Transverse colon (tissue), 4 donors: Measurements from ENCODE around the gene DNAJC1. TPM values are rescaled to one million over a fixed set of nuclear protein-coding genes. Genes with fewer than 3 reads are reported as not detected.

Source experiments
- DNase-seq: peaks from one replicate; pipeline ENCODE4 v3.0.0-alpha.2; 2019
- H3K27ac ChIP-seq, 4 donors: fragments of 200-600 bp; sonication (generic); 2 replicates each; pipeline ENCODE4 v1.5.1; 2016 to 2018; ENCODE audit warnings: inconsistent platforms in 4 of 4
- H3K27me3 ChIP-seq: fragments of 200-600 bp; sonication (generic); 2 replicates; pipeline ENCODE4 v1.5.1; 2017; ENCODE audit warnings: inconsistent platforms
- H3K36me3 ChIP-seq, 4 donors: fragments of 200-600 bp; sonication (generic); 2 replicates each; pipeline ENCODE4 v1.5.1; 2017 to 2019; ENCODE audit warnings: inconsistent platforms in 4 of 4
- H3K4me1 ChIP-seq, 4 donors: fragments of 200-600 bp; sonication (generic); 2 replicates each; pipeline ENCODE4 v1.5.1; 2017 to 2020; ENCODE audit warnings: inconsistent platforms in 4 of 4
- H3K4me3 ChIP-seq, 4 donors: fragments of 200-600 bp; sonication (generic); 1 replicate in 1 of 4; 2 replicates in 3 of 4; pipeline versions ENCODE4 v1.5.1 to v1.6.1; 2017 to 2019; ENCODE audit warnings: inconsistent platforms in 4 of 4
- H3K9me3 ChIP-seq, 2 donors: fragments of 200-600 bp; sonication (generic); 2 replicates each; pipeline ENCODE4 v1.5.1; 2017 to 2019; ENCODE audit warnings: inconsistent platforms in 2 of 2
- EP300 ChIP-seq: sonication (generic); formaldehyde crosslinking; IDR thresholded peaks from one replicate; pipeline ENCODE4 v1.6.1; 2017; ENCODE audit warnings: antibody characterized with exemption, low read depth
- POLR2A ChIP-seq: fragments of 450-650 bp; IDR thresholded peaks from one replicate; pipeline ENCODE4 v1.6.1; 2016; ENCODE audit warnings: antibody characterized with exemption, mild to moderate bottlenecking, moderate library complexity
- POLR2AphosphoS5 ChIP-seq, 3 donors: sonication (generic); formaldehyde crosslinking; IDR thresholded peaks; one replicate each; pipeline ENCODE4 v1.6.1; 2016; ENCODE audit warnings: antibody characterized with exemption in 3 of 3
- WGBS, 2 donors: methylation state at CpG; one replicate each; pipeline ENCODE4 v1.1.5; 2018; ENCODE audit warnings: low coverage in 1 of 2; 5-methylcytosine and 5-hydroxymethylcytosine counted together
- in situ Hi-C, 4 donors: fragments of 200-750 bp; cut with MboI; loops; one replicate each; pipeline versions ENCODE4 v1.15.0 to v1.15.1; 2017; ENCODE audit warnings: low sequenced_read_pairs in 3 of 4, low pct_ligation_motif_present in 1 of 4, low pct_unique_long_range_greater_than_20kb in 1 of 4
- intact Hi-C: fragments of 100-400 bp; cut with DNase I; formaldehyde crosslinking; loops from one replicate; pipeline ENCODE4 v1.15.1; 2023; ENCODE audit warnings: low total_unique reads
- total RNA-seq, 4 donors: library from RNA; depleted of rRNA; stranded (reverse); fragments of >200 nt; gene quantifications; one replicate each; pipeline ENCODE4 v1.1.0, GENCODE V29; 2016
- TF ChIP-seq, protein P1 (sequence below), 5 experiments: fragments of 200-600 bp in 3 of 5; fragments of 450-650 bp in 2 of 5; sonication (generic) in 3 of 5; IDR thresholded peaks; 1 replicate in 2 of 5; 2 replicates in 3 of 5; pipeline ENCODE4 v1.5.1; 2016 to 2017; ENCODE audit warnings: antibody characterized with exemption in 5 of 5, inconsistent platforms in 3 of 5, mild to moderate bottlenecking in 2 of 5, moderate library complexity in 1 of 5

Gene DNAJC1
- total RNA-seq, 4 donors from 2014 or later = 18.5 to 71.7 (median 48.4) TPM

DNA sequence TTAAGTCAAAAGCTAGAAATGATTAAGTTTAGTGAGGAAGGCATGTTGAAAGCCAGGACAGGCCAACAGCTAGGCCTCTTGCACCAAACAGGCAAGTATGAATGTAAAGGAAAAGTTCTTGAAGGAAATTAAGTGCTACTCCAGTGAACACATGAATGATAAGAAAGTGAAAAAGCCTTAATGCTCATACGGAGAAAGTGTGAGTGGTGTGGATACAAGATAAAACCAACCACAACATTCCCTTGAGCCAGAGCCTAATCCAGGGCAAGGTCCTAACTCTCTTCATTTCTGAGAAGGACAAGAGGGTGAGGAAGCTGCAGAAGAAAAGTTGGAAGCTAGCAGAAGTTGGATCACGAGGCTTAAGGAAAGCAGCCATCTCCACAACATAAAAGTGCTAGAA lies 53.0 kb downstream of the DNAJC1 start:
- no peak overlapping the region for H3K27ac ChIP-seq
- TF ChIP-seq POLR2A (no peak), EP300 (no peak), POLR2AphosphoS5 (IDR thresholded peaks at IDR 0.05) (no peak)
- TF ChIP-seq, protein P1, sequence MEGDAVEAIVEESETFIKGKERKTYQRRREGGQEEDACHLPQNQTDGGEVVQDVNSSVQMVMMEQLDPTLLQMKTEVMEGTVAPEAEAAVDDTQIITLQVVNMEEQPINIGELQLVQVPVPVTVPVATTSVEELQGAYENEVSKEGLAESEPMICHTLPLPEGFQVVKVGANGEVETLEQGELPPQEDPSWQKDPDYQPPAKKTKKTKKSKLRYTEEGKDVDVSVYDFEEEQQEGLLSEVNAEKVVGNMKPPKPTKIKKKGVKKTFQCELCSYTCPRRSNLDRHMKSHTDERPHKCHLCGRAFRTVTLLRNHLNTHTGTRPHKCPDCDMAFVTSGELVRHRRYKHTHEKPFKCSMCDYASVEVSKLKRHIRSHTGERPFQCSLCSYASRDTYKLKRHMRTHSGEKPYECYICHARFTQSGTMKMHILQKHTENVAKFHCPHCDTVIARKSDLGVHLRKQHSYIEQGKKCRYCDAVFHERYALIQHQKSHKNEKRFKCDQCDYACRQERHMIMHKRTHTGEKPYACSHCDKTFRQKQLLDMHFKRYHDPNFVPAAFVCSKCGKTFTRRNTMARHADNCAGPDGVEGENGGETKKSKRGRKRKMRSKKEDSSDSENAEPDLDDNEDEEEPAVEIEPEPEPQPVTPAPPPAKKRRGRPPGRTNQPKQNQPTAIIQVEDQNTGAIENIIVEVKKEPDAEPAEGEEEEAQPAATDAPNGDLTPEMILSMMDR (IDR thresholded peaks at IDR 0.05) = no peak
- H3K4me3 ChIP-seq = no peak overlapping the region
- intact Hi-C loops (no loop called here), in situ Hi-C loops (loop anchor here in 3 of 4 donors (25.0 kb wide), 1 partner anchor 463 kb away; no protein-coding TSS in a partner anchor)
- no peaks in the 10 kb centered on the region for H3K36me3 ChIP-seq
- peaks cover 0 to 3% (median 0%) of the 10 kb centered on the region in 4 donors for H3K4me1 ChIP-seq
- no peak for DNase-seq
- H3K27me3 ChIP-seq = no peaks in the 10 kb centered on the region
- WGBS, 2 donors = 63 to 80% methylated on average over 1 to 2 of the region's 2 CpGs
- no peaks in the 10 kb centered on the region for H3K9me3 ChIP-seq

DNA sequence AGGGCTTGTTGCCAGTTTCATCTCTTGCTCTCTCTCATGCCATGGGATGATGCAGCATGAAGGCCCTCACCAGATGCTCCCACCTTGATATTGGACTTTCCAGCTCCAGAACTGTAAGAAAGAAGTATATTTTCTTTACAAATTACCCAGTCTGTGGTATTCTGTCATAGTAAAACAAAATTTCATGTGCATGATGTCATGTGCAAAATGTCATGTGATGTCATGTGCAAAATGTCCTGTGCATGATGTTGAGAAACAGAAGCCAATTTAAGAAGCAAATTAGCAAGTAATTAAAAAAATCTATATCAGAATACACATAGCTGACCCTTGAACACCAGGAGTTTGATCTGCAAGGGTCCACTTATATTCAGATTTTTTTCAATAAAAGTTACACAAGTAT lies 56.6 kb downstream of the DNAJC1 start:
- intact Hi-C loops = no loop called here
- in situ Hi-C loops = loop anchor here in 1 of 4 donors (25.0 kb wide), 1 partner anchor 460 kb away; no protein-coding TSS in a partner anchor
- H3K4me3 ChIP-seq = no peak overlapping the region

DNA sequence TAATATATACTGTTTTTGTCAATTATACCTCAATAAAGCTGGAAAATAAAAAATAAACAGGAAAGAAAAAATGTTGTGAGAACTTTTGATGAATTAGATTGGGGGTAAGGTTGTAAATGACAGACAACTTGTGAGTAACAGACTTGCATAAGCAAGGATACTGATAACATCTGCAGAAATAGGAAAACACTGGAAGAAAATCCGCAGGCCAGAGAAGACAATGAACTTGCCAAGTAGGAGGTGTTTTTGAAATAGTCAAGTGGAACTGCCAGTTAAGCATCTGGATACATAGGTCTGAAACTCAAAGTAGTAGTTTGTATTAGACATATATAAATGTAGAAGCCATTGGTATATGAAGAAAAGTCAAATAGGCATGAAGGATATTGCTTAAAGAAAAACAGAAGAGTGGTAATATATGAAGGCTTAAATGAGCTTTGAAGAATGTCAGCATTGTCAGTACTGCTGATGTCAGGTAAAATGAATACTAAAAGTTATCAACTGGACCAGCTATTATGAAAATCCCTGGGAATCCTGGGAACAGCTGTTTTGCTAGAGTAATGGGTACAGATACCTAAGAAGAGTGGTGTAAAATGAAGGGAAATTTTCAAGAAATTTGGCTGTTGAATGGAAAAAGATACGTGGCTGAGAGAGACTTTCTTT lies 58.7 kb downstream of the DNAJC1 start:
- H3K36me3 ChIP-seq = no peaks in the 10 kb centered on the region
- H3K27me3 ChIP-seq = no peaks in the 10 kb centered on the region
- WGBS, 2 donors = 63 to 79% methylated on average over 2 of the region's 2 CpGs
- in situ Hi-C loops (loop anchor here in 1 of 4 donors (25.0 kb wide), 1 partner anchor 458 kb away; no protein-coding TSS in a partner anchor), intact Hi-C loops (no loop called here)
- H3K4me1 ChIP-seq = peaks cover 0 to 6% (median 0%) of the 10 kb centered on the region in 4 donors
- TF ChIP-seq POLR2A = no peak
- TF ChIP-seq, protein P1 (IDR thresholded peaks at IDR 0.05) = no peak
- DNase-seq = no peak
- H3K27ac ChIP-seq = no peak overlapping the region
- H3K4me3 ChIP-seq = no peak overlapping the region
- no peaks in the 10 kb centered on the region for H3K9me3 ChIP-seq

More for the DNA sequence above, 56.6 kb downstream of the DNAJC1 start:
- H3K9me3 ChIP-seq = no peaks in the 10 kb centered on the region
- no peak overlapping the region for H3K27ac ChIP-seq
- H3K4me1 ChIP-seq = peaks cover 0 to 6% (median 0%) of the 10 kb centered on the region in 4 donors
- TF ChIP-seq POLR2A (no peak), EP300 (no peak), POLR2AphosphoS5 (IDR thresholded peaks at IDR 0.05) (no peak)
- TF ChIP-seq, protein P1 (IDR thresholded peaks at IDR 0.05) = no peak
- DNase-seq = no peak
- no peaks in the 10 kb centered on the region for H3K27me3 ChIP-seq
- H3K36me3 ChIP-seq = no peaks in the 10 kb centered on the region

DNA sequence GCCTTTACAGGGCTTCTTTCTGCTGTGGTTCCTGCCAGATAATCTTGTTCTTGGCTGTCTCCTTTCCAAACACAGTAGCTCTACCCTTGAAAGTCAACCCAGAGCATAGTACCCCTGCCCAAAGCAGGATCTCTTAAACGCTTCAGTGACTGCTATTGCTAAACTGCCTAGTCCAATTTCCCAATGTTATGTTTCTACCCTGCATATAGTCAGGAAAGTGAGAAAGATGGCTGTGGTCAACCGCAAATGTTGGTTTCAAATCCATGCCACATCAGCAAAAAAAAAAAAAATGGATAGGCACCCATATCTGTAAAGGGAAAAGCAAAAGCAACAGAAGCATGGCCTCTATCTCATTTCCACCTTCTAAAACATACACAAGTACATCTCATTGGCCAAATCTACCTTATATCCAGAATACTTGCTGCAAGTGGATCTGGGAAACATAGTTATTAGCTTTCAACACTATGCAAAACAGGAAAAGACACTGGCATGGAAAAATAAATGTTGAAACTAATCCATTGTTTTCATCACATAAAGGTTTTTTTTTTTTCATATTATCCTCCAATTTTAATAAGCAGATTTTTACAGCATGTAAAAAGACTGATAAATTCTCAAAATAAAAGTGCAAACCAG lies 59.8 kb downstream of the DNAJC1 start:
- TF ChIP-seq POLR2AphosphoS5 (IDR thresholded peaks at IDR 0.05) (no peak), EP300 (no peak), POLR2A (no peak)
- TF ChIP-seq, protein P1 (IDR thresholded peaks at IDR 0.05) = no peak
- no peak for DNase-seq
- no peaks in the 10 kb centered on the region for H3K27me3 ChIP-seq
- no peak overlapping the region for H3K4me3 ChIP-seq
- no peak overlapping the region for H3K27ac ChIP-seq
- H3K36me3 ChIP-seq = no peaks in the 10 kb centered on the region
- WGBS, 2 donors = 84 to 94% methylated on average over 2 of the region's 2 CpGs
- no peaks in the 10 kb centered on the region for H3K9me3 ChIP-seq
- in situ Hi-C loops (loop anchor here in 1 of 4 donors (25.0 kb wide), 1 partner anchor 456 kb away; no protein-coding TSS in a partner anchor), intact Hi-C loops (no loop called here)
- peaks cover 0 to 6% (median 0%) of the 10 kb centered on the region in 4 donors for H3K4me1 ChIP-seq
